HepG2 (cell line): ENCODE results near the gene KRTAP5-1. TPM values are rescaled to one million over a fixed set of nuclear protein-coding genes. Genes with fewer than 3 reads are reported as not detected.

ENCODE experiments used
- CHD2 ChIP-seq: IDR thresholded peaks from 2 replicates; pipeline ENCODE4 v1.6.1; 2011; ENCODE audit warnings: low read depth, low read length, improper control_type of control experiment
- ETV5 ChIP-seq: IDR thresholded peaks from 2 replicates; pipeline ENCODE4 v1.6.1; 2018; ENCODE audit warnings: missing biosample characterization, missing genetic modification reagents, inconsistent platforms, borderline replicate concordance
- FOSL2 ChIP-seq: sonication (generic); formaldehyde crosslinking; IDR thresholded peaks from 2 replicates; pipeline ENCODE4 v1.4.0; 2020; ENCODE audit warnings: missing genetic modification reagents
- GFI1 ChIP-seq: sonication (generic); formaldehyde crosslinking; IDR thresholded peaks from 2 replicates; pipeline ENCODE4 v1.5.0; 2020; ENCODE audit warnings: missing genetic modification reagents, mild to moderate bottlenecking, borderline replicate concordance
- GTF2F1 ChIP-seq: fragments of 150-350 bp; IDR thresholded peaks from 2 replicates; pipeline ENCODE4 v1.6.1; 2014; ENCODE audit warnings: low read length
- GZF1 ChIP-seq: sonication (generic); formaldehyde crosslinking; IDR thresholded peaks from 2 replicates; pipeline ENCODE4 v1.5.1; 2020; ENCODE audit warnings: mild to moderate bottlenecking, missing genetic modification reagents
- HMG20A ChIP-seq: IDR thresholded peaks from 2 replicates; pipeline ENCODE4 v1.6.1; 2016; ENCODE audit warnings: borderline replicate concordance
- HMG20B ChIP-seq: conservative IDR thresholded peaks from 2 replicates; pipeline ENCODE4 v1.6.1; 2016; ENCODE audit warnings: missing genetic modification reagents, missing compliant biosample characterization
- HOXA7 ChIP-seq: sonication (generic); formaldehyde crosslinking; IDR thresholded peaks from 2 replicates; pipeline ENCODE4 v1.8.1; 2022; ENCODE audit warnings: mild to moderate bottlenecking, missing genetic modification reagents, moderate library complexity
- HOXD1 ChIP-seq: sonication (generic); formaldehyde crosslinking; IDR thresholded peaks from 2 replicates; pipeline ENCODE4 v1.5.0; 2020; ENCODE audit warnings: missing genetic modification reagents
- KLF9 ChIP-seq: IDR thresholded peaks from 2 replicates; pipeline ENCODE4 v1.6.1; 2016; ENCODE audit warnings: low read depth
- NKX3-1 ChIP-seq: sonication (generic); formaldehyde crosslinking; IDR thresholded peaks from 2 replicates; pipeline ENCODE4 v1.5.0; 2020; ENCODE audit warnings: missing genetic modification reagents
- SOX13 ChIP-seq, 3 experiments: fragments of 450-650 bp in 1 of 3; sonication (generic) in 1 of 3; formaldehyde crosslinking in 1 of 3; IDR thresholded peaks in 2 of 3; conservative IDR thresholded peaks in 1 of 3; 2 replicates each; pipeline versions ENCODE4 v1.5.0 to v1.6.1; 2016 to 2020; ENCODE audit warnings: antibody characterized with exemption in 1 of 3, mild to moderate bottlenecking in 1 of 3, missing compliant biosample characterization in 1 of 3, missing genetic modification reagents in 1 of 3, moderate library complexity in 1 of 3
- TOPORS ChIP-seq: sonication (generic); formaldehyde crosslinking; IDR thresholded peaks from 2 replicates; pipeline ENCODE4 v1.8.0; 2023; ENCODE audit warnings: mild to moderate bottlenecking, missing genetic modification reagents
- ZBTB38 ChIP-seq: sonication (generic); formaldehyde crosslinking; IDR thresholded peaks from 2 replicates; pipeline ENCODE4 v1.5.1; 2020; ENCODE audit warnings: mild to moderate bottlenecking, missing genetic modification reagents
- ZNF292 ChIP-seq: sonication (generic); formaldehyde crosslinking; IDR thresholded peaks from 2 replicates; pipeline ENCODE4 v1.8.1; 2022; ENCODE audit warnings: mild to moderate bottlenecking, low read depth, missing genetic modification reagents, borderline replicate concordance
- ZNF383 ChIP-seq: sonication (generic); formaldehyde crosslinking; IDR thresholded peaks from 2 replicates; pipeline ENCODE4 v1.4.0; 2020; ENCODE audit warnings: missing genetic modification reagents, mild to moderate bottlenecking, borderline replicate concordance
- ZNF768 ChIP-seq: sonication (generic); formaldehyde crosslinking; IDR thresholded peaks from 2 replicates; pipeline ENCODE4 v1.4.0; 2020; ENCODE audit warnings: missing genetic modification reagents
- ZNF850 ChIP-seq: sonication (generic); formaldehyde crosslinking; conservative IDR thresholded peaks from 2 replicates; pipeline ENCODE4 v1.9.0; 2021; ENCODE audit warnings: mild to moderate bottlenecking, missing genetic modification reagents
- ZSCAN25 ChIP-seq: sonication (generic); formaldehyde crosslinking; IDR thresholded peaks from 2 replicates; pipeline ENCODE4 v1.8.0; 2022; ENCODE audit warnings: mild to moderate bottlenecking, missing genetic modification reagents
- polyA plus RNA-seq, 8 experiments: library from polyadenylated mRNA; depleted of rRNA in 3 of 8; stranded (reverse) in 7 of 8; unstranded in 1 of 8; fragments of >200 nt; fragmentation: Illumina TruSeq in 4 of 8; extraction: Trizol in 4 of 8; gene quantifications; 2 replicates each; pipeline versions ENCODE4 v1.2.1 to v1.2.3, GENCODE V29; 2011 to 2016; ENCODE audit warnings: low read depth in 4 of 8, missing spikeins in 1 of 8, mixed read lengths in 1 of 8; ENCODE audit not compliant: insufficient read depth in 1 of 8
- total RNA-seq, 5 experiments: library from RNA; depleted of rRNA; stranded (reverse); fragments of >200 nt; fragmentation: Illumina TruSeq; extraction: Trizol; gene quantifications; 2 replicates each; pipeline ENCODE4 v1.2.3, GENCODE V29; 2016; ENCODE audit warnings: low read depth in 1 of 5
- TF ChIP-seq, protein P1 (sequence below): sonication (generic); formaldehyde crosslinking; IDR thresholded peaks from 2 replicates; pipeline ENCODE4 v1.8.0; 2022; ENCODE audit warnings: mild to moderate bottlenecking, missing genetic modification reagents, moderate library complexity
- TF ChIP-seq, protein P2 (sequence below): sonication (generic); formaldehyde crosslinking; conservative IDR thresholded peaks from 2 replicates; pipeline ENCODE4 v1.8.1; 2023; ENCODE audit warnings: missing genetic modification reagents
- TF ChIP-seq, protein P3 (sequence below): sonication (generic); formaldehyde crosslinking; IDR thresholded peaks from 2 replicates; pipeline ENCODE4 v1.4.0; 2020; ENCODE audit warnings: mild to moderate bottlenecking, missing genetic modification reagents
- TF ChIP-seq, protein P4 (sequence below): sonication (generic); formaldehyde crosslinking; IDR thresholded peaks from 2 replicates; pipeline ENCODE4 v1.4.0; 2020; ENCODE audit warnings: low read depth, missing genetic modification reagents

KRTAP5-1 gene
- total and polyA plus RNA-seq, 2 of the 13 experiments (the other 11 are each of a cell fraction or from before 2014, with no cell fraction given), result not detected

DNA sequence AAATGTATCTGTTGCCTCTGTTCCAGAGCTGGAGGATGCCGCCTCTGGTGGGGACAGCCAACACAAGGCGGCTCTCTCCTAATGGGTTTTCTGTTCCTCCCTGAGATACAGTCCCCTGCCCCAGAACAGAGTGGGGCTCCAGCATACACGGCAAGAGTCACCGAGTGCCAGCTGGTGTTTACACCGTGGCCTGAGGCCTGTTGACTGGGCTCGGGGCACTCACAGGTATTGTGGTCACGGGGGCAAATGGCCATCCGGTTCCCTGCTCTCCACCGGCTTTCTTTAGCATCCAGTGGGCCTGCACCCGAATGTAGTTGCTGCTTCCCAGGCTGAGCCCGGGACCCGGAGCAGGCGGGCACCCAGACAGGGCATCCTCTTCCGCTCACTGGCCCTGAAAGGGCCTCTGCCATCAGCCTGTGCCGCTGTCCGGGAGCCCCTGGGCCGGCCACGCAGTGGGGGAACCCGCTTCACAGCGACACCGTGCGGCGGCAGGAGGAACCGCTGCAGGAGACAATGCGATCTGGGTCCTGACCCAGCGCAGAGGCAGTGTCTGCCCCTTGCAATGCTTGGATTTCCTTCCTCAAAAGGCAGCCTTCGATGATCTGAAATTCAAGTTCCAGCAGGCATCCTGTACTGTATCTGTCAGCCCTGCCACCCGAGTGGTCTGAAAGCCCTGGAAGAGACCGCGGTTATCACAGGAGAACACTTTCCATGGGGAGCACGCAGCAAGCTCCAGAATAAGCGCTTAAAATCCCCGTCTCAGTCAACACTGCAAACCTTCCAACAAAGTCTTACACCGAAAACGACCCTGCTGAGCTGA lies 43.6 kb upstream of the KRTAP5-1 start (continued):
- TF ChIP-seq GZF1, result no peak
- TF ChIP-seq ZBTB38, result no peak
- TF ChIP-seq SOX13 (IDR thresholded peaks at IDR 0.05), result no peak
- TF ChIP-seq SOX13 (CRISPR knock-in tag; conservative IDR thresholded peaks at IDR 0.05 in 1 of 2, IDR thresholded peaks at IDR 0.05 in 1 of 2), result no peak
- no peak for TF ChIP-seq GTF2F1
- TF ChIP-seq, protein P1, sequence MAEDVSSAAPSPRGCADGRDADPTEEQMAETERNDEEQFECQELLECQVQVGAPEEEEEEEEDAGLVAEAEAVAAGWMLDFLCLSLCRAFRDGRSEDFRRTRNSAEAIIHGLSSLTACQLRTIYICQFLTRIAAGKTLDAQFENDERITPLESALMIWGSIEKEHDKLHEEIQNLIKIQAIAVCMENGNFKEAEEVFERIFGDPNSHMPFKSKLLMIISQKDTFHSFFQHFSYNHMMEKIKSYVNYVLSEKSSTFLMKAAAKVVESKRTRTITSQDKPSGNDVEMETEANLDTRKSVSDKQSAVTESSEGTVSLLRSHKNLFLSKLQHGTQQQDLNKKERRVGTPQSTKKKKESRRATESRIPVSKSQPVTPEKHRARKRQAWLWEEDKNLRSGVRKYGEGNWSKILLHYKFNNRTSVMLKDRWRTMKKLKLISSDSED (CRISPR knock-in tag), result no peak
- no peak for TF ChIP-seq HMG20A
- TF ChIP-seq HOXA7 (CRISPR knock-in tag), result no peak
- TF ChIP-seq, protein P2, sequence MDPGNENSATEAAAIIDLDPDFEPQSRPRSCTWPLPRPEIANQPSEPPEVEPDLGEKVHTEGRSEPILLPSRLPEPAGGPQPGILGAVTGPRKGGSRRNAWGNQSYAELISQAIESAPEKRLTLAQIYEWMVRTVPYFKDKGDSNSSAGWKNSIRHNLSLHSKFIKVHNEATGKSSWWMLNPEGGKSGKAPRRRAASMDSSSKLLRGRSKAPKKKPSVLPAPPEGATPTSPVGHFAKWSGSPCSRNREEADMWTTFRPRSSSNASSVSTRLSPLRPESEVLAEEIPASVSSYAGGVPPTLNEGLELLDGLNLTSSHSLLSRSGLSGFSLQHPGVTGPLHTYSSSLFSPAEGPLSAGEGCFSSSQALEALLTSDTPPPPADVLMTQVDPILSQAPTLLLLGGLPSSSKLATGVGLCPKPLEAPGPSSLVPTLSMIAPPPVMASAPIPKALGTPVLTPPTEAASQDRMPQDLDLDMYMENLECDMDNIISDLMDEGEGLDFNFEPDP (CRISPR knock-in tag), result no peak
- no peak for TF ChIP-seq HOXD1 (CRISPR knock-in tag)
- TF ChIP-seq, protein P3, sequence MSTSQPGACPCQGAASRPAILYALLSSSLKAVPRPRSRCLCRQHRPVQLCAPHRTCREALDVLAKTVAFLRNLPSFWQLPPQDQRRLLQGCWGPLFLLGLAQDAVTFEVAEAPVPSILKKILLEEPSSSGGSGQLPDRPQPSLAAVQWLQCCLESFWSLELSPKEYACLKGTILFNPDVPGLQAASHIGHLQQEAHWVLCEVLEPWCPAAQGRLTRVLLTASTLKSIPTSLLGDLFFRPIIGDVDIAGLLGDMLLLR (CRISPR knock-in tag), result no peak
- no peak for TF ChIP-seq HMG20B (CRISPR knock-in tag)
- TF ChIP-seq NKX3-1 (CRISPR knock-in tag), result no peak
- no peak for TF ChIP-seq KLF9 (CRISPR knock-in tag)
- TF ChIP-seq TOPORS (CRISPR knock-in tag), result no peak
- 0 out of 2 replicates have a peak, but pooled peaks have one; percentile 16 for TF ChIP-seq ETV5 (CRISPR knock-in tag)
- TF ChIP-seq, protein P4, sequence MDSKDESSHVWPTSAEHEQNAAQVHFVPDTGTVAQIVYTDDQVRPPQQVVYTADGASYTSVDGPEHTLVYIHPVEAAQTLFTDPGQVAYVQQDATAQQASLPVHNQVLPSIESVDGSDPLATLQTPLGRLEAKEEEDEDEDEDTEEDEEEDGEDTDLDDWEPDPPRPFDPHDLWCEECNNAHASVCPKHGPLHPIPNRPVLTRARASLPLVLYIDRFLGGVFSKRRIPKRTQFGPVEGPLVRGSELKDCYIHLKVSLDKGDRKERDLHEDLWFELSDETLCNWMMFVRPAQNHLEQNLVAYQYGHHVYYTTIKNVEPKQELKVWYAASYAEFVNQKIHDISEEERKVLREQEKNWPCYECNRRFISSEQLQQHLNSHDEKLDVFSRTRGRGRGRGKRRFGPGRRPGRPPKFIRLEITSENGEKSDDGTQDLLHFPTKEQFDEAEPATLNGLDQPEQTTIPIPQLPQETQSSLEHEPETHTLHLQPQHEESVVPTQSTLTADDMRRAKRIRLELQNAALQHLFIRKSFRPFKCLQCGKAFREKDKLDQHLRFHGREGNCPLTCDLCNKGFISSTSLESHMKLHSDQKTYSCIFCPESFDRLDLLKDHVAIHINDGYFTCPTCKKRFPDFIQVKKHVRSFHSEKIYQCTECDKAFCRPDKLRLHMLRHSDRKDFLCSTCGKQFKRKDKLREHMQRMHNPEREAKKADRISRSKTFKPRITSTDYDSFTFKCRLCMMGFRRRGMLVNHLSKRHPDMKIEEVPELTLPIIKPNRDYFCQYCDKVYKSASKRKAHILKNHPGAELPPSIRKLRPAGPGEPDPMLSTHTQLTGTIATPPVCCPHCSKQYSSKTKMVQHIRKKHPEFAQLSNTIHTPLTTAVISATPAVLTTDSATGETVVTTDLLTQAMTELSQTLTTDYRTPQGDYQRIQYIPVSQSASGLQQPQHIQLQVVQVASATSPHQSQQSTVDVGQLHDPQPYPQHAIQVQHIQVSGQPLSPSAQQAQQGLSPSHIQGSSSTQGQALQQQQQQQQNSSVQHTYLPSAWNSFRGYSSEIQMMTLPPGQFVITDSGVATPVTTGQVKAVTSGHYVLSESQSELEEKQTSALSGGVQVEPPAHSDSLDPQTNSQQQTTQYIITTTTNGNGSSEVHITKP, result no peak
- TF ChIP-seq ZSCAN25 (CRISPR knock-in tag), result no peak
- TF ChIP-seq ZNF768 (CRISPR knock-in tag), result peak; percentile 34; the same call in 1 of the 2 replicates
- TF ChIP-seq FOSL2 (CRISPR knock-in tag), result no peak
- TF ChIP-seq ZNF292 (CRISPR knock-in tag), result no peak
- TF ChIP-seq ZNF850 (CRISPR knock-in tag), result no peak
- no peak for TF ChIP-seq CHD2
- no peak for TF ChIP-seq ZNF383 (CRISPR knock-in tag)
- no peak for TF ChIP-seq GFI1
